HL-60 (cell line): ENCODE data around the gene NFE2L1.

Experiments
- GABPA ChIP-seq: IDR thresholded peaks from 2 replicates; pipeline ENCODE4 v1.6.1; 2012; ENCODE audit warnings: low read depth
- POLR2AphosphoS5 ChIP-seq: IDR thresholded peaks from 2 replicates; pipeline ENCODE4 v1.6.1; 2012; ENCODE audit warnings: low read depth
- SPI1 ChIP-seq: IDR thresholded peaks from 2 replicates; pipeline ENCODE4 v1.6.1; 2012; ENCODE audit warnings: low read depth, mild to moderate bottlenecking, borderline replicate concordance
- TF ChIP-seq, protein P1 (sequence below): IDR thresholded peaks from one replicate; pipeline ENCODE4 v1.5.1; 2011; ENCODE audit warnings: low read length, control low read depth, inconsistent platforms; ENCODE audit not compliant: insufficient read depth
- TF ChIP-seq, protein P2 (sequence below): IDR thresholded peaks from 2 replicates; pipeline ENCODE4 v1.6.1; 2012; ENCODE audit warnings: low read depth; ENCODE audit not compliant: insufficient replicate concordance

DNA sequence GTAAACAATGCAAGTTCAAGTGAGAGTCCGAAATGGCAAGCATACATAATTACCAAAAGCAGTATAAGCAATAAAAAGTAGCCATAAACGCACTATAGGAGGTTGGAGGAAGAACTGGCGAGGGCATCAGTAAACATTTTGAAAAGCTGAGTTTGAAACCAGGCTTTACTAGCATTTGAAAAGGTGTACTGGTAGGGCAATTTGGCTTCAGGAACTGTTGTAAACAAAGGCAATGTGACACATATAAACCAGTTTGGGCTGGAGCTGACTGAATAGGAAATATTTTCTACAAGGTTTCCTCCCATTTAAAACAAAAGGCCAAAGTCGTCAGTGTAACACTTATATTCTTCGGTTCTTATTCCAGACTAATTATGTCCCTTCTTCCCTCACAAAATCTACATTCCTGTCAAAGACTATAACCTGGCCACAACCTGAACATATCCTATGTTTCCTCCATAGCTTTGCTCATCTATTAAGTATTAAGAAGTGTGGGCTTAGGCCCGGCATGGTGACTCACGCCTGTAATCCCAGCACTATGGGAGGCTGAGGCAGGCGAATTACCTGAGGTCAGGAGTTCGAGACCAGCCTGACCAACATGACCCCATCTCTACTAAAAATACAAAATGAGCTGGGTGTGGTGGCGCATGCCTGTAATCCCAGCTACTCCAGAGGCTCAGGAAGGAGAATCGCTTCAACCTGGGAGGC lies 45.3 kb downstream of the NFE2L1 start:
- TF ChIP-seq POLR2AphosphoS5, result no peak
- TF ChIP-seq, protein P1, sequence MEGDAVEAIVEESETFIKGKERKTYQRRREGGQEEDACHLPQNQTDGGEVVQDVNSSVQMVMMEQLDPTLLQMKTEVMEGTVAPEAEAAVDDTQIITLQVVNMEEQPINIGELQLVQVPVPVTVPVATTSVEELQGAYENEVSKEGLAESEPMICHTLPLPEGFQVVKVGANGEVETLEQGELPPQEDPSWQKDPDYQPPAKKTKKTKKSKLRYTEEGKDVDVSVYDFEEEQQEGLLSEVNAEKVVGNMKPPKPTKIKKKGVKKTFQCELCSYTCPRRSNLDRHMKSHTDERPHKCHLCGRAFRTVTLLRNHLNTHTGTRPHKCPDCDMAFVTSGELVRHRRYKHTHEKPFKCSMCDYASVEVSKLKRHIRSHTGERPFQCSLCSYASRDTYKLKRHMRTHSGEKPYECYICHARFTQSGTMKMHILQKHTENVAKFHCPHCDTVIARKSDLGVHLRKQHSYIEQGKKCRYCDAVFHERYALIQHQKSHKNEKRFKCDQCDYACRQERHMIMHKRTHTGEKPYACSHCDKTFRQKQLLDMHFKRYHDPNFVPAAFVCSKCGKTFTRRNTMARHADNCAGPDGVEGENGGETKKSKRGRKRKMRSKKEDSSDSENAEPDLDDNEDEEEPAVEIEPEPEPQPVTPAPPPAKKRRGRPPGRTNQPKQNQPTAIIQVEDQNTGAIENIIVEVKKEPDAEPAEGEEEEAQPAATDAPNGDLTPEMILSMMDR, result no peak
- TF ChIP-seq, protein P2, sequence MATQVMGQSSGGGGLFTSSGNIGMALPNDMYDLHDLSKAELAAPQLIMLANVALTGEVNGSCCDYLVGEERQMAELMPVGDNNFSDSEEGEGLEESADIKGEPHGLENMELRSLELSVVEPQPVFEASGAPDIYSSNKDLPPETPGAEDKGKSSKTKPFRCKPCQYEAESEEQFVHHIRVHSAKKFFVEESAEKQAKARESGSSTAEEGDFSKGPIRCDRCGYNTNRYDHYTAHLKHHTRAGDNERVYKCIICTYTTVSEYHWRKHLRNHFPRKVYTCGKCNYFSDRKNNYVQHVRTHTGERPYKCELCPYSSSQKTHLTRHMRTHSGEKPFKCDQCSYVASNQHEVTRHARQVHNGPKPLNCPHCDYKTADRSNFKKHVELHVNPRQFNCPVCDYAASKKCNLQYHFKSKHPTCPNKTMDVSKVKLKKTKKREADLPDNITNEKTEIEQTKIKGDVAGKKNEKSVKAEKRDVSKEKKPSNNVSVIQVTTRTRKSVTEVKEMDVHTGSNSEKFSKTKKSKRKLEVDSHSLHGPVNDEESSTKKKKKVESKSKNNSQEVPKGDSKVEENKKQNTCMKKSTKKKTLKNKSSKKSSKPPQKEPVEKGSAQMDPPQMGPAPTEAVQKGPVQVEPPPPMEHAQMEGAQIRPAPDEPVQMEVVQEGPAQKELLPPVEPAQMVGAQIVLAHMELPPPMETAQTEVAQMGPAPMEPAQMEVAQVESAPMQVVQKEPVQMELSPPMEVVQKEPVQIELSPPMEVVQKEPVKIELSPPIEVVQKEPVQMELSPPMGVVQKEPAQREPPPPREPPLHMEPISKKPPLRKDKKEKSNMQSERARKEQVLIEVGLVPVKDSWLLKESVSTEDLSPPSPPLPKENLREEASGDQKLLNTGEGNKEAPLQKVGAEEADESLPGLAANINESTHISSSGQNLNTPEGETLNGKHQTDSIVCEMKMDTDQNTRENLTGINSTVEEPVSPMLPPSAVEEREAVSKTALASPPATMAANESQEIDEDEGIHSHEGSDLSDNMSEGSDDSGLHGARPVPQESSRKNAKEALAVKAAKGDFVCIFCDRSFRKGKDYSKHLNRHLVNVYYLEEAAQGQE, result no peak
- TF ChIP-seq SPI1, result no peak
- TF ChIP-seq GABPA, result no peak
